GM21717 (cell line): ENCODE results near the gene SCYL1.

Experiments used
- ATAC-seq: cut with Tn5 transposase; IDR thresholded peaks from one replicate; pipeline ENCODE4 v1.9.1; 2021; ENCODE audit warnings: mild to moderate bottlenecking, moderate library complexity; ENCODE audit not compliant: unreplicated experiment

Gene SCYL1

DNA sequence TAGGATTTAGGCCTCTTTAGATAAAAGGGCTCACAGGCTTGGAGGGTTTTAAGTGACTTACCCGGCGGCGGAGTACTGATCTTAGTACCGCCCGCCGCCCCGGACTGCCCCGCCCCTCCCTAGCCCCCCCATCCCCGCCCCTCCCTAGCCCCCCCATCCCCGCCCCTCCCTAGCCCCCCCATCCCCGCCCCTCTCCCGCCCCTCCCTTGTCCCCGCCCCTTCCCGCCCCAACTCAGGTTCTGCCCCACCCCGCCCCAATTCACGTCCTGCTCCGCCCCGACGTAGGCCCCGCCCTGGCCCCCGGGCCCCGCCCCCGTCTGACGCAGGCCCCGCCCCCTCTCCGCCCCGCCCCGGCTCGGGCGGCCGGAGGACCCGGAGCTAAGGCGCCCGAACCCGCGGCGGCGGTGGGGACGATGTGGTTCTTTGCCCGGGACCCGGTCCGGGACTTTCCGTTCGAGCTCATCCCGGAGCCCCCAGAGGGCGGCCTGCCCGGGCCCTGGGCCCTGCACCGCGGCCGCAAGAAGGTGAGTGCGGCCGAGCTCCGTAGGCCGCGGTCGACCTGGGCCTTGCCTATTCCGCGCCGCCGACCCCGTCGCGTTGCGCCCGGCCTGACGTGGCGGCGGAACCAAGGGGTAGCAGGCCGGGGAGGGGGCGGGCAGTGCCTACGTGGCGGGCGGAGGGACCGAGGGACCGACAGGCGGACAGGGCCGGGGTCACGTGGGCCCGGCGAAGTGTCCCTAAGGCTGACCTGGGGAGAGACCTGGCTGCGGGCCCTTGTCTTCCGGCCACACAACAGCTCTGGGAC lies at the start of gene SCYL1:
TSS of gene SCYL1 (plus strand) at position 343 of the 805 bp plus-strand sequence. CDS start at position 414, 71 bp downstream.
- ATAC-seq: no peak

DNA sequence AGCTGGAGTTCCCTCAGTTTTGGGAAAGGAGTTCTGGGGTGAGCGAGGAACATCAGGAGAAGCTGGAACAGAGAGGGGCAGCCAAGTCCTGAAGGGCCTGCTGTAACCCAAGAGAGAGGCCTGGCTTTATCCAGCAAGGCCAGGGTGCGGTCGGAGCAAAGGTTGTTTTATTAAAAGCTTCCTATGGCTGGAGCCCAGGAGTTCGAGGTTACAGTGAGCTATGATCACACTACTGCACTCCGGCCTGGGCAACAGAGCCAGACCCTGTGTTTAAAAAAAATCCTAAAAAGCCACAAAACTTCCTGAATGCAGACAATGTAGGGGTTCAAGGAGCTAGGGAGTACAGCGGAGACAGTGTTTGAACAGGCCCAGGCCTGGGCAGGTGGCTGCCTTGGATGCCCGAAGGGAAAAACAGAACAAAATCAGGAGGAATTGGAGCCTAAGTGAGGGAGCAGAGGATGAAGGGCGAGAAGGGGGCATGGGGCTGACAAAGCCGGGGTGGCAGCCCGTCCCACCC lies 48.2 kb upstream of the SCYL1 start:
- ATAC-seq: no peak

DNA sequence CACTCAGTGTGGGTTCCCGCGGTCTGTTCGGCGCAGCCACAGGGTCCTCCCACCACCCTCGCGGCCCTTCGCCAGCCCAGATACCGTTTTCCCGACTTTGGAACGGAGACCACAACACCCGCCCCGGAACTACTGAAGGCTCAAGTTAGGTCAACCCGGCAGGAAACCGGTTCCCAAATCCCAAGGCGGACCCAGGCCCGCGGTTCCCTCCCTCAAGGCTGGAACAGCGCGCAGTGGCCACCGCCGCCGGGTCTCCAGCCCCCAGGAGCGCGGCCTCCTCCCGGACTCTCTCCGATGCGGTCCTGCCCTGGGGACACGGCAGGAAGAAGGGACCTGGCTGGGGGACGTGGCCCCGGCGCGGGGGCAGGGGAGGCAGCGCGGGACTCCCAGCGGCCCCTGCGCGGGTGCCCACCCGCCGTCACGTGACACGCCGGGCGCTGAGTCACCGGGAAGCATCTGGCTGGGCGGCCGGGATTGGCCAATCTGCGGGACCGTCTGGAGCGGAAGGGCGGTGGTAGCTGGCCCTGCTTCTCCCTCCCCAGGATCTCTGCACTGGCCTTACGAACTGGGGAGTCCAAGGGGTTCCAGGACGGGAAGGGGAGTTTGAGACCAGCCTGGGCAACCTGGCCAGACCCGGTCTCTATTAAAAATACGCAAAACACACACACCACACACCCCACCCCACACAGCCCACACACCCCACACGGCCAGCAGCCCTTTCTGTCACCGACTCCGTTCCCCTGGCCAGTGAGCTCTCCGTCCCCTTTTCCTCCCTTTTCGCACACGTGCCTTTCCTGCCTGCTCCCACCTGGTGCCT lies 47.5 kb upstream of the SCYL1 start:
- peak; percentile 62 for ATAC-seq

DNA sequence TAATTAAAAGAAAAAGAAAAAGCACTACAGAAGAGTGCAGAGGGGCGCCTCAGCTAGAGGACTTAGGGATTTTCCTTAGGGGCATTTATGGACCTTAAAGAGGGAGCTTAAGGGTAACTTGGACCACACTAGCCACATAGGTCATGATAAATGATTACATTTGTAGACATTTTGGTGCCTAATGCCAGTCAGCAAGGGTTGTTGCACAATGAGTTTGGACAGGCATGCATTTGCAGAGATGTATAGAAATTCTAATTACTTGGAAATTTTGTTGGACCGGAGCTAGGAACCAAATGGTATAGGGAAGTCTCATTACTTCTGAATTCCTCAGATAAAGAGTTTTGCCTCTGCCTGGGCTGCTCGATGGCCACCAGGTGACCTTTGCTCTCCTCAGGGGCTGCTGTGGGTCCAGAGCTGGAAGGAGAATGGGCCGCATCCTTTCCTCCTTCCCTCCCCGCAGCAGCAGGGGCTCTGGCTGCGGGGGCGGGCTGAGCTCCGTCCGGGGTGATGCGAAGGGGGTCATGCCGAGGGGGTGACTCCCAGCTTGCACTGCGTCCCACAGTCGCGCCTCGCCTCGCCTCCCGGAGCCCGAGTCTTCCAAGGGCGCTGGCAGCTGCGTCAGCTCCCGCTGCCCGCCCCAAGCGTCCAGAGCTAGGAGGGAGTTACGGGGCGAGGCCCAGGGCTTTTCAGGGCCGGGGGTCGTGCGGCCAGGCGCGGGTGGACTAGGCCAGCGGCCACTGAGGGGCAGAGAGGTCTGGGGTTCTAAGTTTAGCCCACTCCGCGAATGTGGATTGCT lies 46.3 kb upstream of the SCYL1 start:
- no peak for ATAC-seq

DNA sequence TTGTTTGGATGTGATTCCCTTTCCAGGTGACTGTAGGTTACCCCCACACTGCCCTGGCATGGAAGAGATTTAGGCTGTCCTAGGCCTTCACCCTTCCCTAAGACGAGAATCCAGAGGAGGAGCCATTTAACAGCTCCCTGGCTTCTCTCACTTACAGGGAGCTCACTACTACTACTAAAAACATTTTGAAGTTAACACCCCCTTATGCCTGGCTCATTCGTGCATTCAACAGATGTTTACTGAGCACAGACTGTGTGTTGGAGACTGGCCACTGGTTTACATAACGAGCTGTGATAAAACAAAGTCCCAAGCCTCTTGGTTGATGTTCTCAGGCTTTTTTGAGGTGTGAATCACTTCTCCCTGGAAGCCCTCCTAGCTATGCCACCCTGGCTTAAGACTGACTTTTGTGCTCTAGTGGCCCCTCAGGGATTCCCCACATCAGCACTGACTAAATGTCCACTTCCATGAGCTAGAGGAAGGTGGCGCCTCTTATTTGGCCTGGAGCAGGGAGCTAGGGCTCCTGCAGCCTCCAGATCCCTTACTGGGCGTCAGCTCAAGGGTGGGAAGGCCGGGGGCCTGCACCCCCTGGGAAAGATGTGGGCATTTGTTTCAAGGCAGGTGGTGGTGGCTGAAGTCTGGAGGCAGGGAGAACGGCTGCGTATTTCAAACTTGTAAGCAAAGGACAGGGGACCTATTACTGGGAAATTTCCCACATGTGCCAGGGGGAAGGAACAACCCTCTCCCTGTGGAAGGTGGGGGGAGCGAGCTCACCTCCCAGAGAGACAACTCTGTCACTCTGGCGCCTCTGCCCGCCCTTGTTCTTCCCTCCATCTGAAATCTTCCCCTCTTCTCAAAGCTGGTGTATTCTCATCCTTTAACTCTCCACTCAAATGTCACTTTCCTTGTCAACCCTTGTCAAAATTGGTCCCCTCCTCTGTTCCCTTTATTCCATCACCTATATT lies 45.4 kb upstream of the SCYL1 start:
- ATAC-seq: no peak

DNA sequence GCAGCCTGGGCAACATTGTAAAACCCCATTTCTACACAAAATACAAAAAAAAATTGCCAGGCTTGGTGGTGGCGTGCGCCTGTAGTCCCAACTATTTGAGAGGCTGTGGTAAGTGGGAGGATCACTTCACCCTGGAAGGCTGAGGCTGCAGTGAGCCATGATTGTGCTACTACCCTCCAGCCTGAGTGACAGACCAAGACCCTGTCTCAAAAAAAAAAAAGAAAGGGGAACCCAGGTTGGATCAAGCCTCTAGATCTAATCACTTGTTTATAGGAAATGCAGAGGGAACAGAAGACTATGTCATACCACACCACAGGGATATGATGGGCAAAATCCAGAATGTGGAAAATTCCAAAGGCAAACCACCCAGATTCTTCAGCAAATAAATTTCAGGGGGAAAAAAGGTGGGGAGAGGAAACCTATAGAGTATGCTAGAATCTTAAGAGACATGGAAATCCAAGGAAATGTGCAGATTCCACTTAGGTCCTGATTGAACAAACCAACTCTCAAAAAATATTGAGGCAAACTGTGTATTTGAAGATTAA lies 42.5 kb upstream of the SCYL1 start:
- no peak for ATAC-seq

DNA sequence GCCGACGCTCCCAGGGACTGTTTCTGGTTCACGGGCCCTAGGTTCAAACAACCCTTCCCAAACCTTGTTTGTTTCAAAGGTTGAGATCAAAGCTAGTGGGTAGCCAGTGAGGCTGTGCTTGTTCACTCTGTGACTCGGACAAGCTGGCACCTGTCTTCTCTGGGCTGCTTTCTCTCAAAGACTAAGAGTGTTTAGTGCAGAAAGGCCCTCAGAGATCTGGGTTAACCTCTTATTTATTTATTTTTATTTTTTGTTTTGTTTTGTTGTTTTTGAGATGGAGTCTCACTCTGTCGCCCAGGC lies 39.0 kb upstream of the SCYL1 start:
- ATAC-seq: no peak

DNA sequence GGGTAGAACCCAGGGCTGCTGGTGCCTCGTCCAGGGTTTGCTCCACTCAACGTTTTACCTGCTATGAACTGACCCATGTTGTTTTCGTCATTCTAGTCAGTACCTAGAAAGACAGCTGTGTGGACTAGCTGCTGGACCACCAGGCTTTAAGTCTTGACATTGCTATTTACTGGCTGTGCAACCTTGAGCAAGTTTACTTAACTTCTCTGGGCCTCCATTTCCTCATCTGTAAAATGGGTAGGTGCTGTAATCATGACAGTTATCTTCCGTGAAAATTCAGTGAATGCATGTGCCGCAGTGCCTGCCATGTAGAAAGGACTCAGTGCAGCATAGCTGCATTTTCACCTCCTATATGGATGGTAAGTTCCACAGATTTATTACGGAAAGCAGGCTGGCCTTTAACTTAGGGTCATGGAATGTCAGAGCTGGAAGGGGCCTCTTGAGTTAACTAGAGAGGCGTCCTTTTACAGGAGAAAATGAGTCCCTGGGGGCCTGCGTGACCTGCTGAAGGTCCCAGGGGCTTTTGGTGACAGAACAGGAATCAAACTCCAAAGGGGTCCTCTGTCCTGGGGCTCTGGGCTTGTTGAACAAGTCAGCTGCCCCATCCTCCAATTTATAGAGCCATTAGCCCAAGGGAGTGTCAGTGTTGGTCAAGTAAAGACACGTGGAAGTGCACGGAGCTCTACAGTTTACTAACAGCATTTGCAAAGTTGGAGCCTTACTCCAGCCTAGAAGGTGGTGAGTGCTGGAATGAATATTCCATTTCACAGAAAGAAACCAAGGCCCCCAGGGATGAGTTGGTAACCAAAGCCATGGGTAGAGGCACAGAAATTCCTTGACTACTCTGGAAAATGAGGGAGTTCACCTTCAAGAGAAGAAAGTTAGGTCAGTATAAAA lies 38.1 kb upstream of the SCYL1 start:
- ATAC-seq: no peak

DNA sequence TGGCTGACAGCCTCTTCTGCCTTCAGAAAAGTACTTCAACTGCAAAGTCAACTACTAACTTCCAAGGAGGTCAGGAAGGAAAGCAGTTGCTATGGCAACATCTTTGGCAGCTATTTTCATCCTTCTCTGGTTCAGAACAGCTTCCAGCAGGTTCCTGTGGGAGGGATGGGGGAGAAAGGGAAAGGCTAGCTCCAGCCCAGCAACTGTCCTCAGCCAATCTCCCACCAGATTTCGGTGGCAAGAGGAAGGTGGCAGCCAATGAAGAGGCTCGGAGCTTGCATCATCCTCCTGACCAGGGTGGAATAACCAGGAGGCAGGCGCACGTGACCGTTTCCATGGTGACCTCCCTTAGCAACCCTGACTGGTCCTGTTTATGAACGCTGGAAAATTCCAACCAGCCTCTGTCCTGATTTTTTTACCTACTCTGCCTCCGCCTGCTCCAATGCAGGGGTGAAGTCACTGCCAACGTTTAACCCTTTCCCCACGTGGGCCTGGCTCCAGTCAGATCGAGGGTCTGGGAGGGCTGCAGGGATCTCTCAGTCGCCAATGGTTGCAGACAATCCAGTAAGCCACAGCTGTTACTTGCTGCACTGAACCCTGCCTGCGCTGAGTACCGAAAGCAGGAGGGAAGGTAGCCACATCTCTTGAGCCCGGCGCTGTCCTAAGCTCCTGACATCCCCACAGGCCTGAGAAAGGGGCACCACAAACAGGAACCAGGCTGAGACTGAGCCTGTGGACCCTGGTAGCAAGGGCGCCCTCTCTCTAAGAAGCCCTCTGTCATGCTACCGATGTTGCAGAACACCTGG lies 37.2 kb upstream of the SCYL1 start:
- ATAC-seq: no peak

DNA sequence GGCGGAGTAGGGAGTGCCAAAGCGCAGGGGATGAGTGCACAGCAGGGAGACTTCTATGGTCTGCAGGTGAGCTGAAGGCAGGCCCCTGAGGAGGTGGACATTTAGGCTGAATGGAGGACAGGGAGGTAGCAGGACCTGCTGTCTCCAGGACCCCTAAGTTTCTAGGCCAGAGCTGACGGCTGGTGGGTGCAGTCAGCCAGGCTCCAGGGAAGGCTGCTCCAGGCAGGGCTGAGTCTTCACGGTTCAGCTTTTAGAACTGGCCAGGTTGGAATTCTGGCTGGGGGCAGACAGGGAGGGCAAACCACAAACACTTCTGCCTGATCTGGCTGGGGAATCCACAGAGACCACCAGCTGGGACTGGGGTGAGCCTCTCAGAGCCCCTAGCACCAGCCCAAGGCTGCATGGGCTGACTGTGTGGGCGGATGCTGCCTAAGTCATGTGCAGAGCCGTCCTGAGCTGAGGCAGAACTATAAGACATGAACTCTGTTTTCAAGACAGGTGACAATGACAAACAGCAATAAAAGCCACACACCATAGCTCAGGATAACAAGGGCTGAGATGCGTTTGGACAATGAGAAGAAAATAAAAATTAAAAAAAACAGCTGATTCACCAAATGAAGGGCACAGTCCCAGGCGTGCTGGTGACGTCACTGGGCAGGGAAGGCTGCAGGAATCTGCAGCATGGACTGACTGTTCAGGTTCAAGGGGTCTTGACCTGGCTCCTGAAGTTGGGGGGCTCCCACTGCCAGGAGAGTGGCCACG lies 36.4 kb upstream of the SCYL1 start:
- ATAC-seq: no peak

DNA sequence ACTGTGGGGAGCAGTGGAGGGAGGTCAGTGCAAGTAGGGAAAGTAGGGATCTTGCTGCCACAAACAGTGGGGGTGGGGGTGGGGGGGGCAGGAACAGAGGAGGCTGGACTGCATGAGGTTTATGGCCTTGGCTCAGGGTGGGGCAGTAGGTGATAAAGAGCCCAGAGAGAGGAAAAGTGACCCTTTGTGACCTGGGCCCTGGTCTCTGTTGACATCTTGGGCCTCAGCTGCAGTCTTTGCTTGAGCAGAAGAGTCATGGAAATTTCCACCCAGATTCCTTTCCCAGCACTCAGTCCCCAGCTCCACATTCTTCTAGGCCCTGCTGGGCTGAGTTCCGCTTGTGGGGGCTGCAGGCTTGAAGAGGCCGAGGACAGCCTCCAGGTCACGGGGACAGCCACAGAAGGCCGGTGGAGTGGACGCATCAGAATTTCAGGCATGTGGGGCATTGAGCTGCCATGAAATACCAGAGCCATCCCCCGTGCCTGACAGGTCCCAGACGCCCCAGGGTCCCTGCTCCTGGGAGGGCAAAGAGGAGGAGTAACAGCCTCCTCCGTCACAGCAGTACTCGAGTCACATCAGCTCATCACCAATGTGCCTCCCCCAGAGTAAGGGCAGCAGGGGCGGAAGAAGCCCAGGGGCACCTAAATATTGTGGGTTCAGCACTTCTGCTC lies 35.7 kb upstream of the SCYL1 start:
- ATAC-seq: no peak

DNA sequence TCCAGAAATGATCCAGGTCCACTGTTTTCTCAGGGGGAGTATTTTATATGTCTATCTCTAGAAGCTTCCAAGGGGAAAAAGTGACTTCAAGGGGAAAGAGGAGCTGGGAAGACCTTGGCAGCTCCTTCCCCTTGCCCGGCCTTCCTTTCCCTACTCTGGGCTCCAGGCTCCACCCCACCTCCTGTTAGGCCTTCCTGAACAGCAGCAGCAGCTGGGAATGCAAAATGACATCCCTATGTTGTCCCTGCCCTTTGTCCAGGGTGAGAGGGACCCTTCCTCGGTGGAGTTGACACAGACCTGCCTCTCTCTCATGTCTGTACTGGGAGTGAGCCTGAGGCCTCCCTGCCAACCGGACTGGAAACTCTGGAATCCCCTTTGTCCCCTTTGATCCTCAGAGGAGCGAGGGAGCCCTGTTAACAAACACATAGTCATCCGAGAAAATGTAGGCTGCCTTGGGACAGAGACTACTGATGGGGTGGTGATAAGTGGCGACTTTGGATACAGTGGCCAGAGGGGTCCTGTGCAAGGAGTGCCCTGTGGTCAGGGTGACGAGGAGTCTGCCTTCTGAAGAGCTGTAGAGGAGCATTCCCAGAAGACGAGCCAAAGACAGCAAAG lies 35.1 kb upstream of the SCYL1 start:
- no peak for ATAC-seq

DNA sequence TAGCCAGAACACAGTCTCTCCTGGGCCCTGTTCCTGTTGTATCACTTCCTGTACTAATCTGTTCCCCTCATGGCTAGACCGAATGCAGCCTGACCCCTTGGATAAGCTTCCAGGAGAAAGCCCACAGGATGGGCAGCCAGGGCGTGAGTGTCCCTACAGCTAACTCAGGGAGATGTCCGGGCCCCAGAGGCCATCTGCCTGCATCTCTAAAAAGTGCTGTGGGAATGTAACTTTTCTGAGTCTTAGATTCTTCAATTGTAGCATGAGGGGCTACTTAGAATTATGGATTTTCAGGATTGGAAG lies 33.8 kb upstream of the SCYL1 start:
- no peak for ATAC-seq

DNA sequence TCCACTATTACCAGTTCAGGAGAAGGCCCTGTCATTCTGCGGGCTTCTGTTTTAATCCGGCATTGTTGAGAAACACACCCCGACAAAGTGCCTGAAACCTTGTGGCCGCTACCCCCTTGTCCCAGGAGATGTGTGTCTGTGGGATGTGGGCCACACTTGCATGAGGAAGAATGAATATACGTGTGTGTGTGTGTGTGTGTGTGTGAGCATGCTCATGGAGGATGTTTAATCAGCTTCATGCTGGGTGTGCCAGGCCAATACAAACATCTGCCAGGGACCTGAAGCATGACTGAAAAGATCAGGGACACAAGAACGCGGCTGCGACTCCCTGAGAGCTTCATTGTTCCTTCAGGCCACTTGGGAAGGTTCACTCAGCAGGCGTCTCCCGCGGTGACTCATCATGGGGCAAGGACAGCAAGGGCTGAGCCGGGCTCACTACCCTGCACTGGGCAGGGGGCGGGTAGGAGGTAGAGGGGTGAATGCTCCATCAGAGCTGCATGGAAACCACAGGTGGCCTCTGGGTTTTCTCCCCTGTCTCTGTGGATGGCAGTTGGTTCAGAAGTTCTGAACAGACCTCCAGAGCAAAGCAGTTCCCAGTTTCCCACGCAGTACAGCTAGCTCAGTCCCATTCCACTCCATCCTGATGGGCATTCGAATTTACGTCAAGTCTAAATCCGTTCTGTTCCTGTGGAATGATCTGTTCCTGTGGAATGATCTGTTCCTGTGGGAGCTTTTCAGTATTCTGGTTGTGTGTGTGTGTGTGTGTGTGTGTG lies 33.1 kb upstream of the SCYL1 start:
- no peak for ATAC-seq

DNA sequence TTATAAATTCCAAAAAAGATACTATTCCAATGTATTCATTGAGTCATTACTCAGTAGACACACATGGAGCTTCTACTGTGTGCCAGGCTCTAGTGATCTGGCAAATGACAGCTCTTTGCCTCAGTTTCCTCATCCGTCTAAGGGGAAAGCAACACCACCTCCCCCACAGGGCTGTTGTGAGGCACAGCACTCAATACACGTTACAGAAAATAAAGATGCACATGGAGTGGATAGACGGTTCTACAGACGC lies 32.6 kb upstream of the SCYL1 start:
- ATAC-seq: no peak
